Activated CD4-positive, alpha-beta T cell treated with anti-CD3 and anti-CD28 coated beads, Interleukin-2, amount 10 ng/mL, durations not matched to agents 24 days and 14 days (primary cell): ENCODE measurements around the gene TMEM37. TPM values are rescaled to one million over a fixed set of nuclear protein-coding genes. Genes with fewer than 3 reads are reported as not detected.

Experiments used
- DNase-seq: peaks from one replicate; pipeline ENCODE4 v3.0.0; 2022
- H3K27ac Mint-ChIP-seq: one replicate; pipeline ENCODE4 v1.8.0; 2022; ENCODE audit warnings: mild to moderate bottlenecking, mixed read lengths
- H3K27me3 Mint-ChIP-seq: one replicate; pipeline ENCODE4 v1.8.0; 2022; ENCODE audit warnings: mixed read lengths
- H3K36me3 Mint-ChIP-seq: one replicate; pipeline ENCODE4 v1.8.0; 2022; ENCODE audit warnings: low read depth, mild to moderate bottlenecking, mixed read lengths
- H3K4me1 Mint-ChIP-seq: one replicate; pipeline ENCODE4 v1.8.0; 2021; ENCODE audit warnings: mixed read lengths
- H3K4me3 Mint-ChIP-seq: one replicate; pipeline ENCODE4 v1.8.0; 2022; ENCODE audit warnings: mild to moderate bottlenecking, moderate library complexity, mixed read lengths
- H3K9me3 Mint-ChIP-seq: one replicate; pipeline ENCODE4 v1.8.0; 2021; ENCODE audit warnings: mixed read lengths
- intact Hi-C: fragments of 100-400 bp; cut with micrococcal nuclease; formaldehyde crosslinking; loops from one replicate; pipeline ENCODE4 v1.15.1; 2023
- total RNA-seq: library from RNA; stranded (reverse); gene quantifications from 2 replicates; pipeline ENCODE4 v1.2.3, GENCODE V29; 2022

Gene TMEM37
- total RNA-seq, 1 donor from 2014 or later: not detected

DNA sequence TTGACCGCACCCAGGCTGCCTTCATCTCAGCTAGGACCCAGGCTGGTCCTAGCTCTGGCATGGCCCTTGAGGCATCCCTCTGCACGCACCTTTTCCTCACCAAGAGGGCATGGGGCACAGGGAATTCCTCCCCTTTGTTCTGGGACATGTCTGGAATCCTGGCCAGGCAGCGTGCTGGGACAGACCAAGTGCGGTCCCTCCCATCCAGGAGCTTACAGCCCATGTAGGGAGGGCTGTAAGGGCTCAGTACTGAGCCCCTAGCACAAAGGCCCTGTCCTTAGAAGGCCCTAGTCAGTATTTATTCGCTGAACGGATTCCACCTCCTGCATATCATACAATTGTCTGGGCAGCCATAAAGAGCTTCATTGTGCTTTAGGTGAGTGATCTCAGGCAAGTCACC lies 3.0 kb downstream of the TMEM37 start:
- Mint-ChIP-seq H3K9me3 (no peaks in the 10 kb centered on the region), H3K27ac (no peak overlapping the region), H3K27me3 (peaks cover 35% of the 10 kb centered on the region), H3K36me3 (no peaks in the 10 kb centered on the region), H3K4me3 (no peak overlapping the region), H3K4me1 (peaks cover 3% of the 10 kb centered on the region)
- no peak for DNase-seq
- intact Hi-C loops: no loop called here

DNA sequence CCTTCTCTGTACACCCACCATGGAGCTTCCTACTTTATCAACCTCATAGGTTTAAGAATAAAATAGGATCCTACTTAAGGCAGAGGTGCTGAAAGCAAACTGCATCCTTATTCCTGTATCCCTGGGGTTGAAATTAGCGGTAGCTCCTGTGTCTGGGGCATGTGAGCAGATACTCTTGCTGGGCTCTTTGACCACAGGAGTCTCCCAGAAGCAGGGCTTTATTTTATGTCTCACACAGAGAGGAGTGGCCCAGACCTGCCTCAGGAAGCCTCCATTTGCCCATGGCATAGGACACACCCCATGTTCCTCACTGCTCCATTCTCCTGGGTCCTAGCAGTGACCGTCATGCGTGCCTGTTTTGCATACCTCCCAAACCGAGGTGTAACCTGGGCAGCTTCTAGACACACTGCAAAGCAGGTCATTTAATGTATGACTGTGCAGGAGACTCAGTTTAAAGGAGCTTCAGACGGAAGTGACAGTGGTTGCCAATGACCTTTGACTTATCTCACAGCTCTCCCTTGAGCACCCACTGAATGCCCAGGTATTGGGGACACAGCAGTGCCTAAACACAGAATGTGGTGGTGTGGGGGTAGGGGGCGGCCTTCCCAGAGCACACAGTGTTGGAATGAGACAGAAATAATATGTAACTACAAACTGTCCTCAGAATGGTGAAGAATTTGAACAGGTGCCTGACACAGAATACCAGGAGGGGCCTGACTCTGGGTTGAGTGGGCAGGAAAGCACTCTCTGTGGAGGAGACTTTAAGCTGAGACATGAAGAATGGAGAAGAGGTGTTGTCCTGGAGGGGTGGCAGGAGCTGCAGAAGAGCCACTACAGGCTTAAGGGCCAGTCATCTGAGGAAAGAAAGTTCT lies 3.7 kb downstream of the TMEM37 start:
- H3K27me3 Mint-ChIP-seq: peaks cover 31% of the 10 kb centered on the region
- no peak overlapping the region for H3K27ac Mint-ChIP-seq
- intact Hi-C loops: no loop called here
- H3K9me3 Mint-ChIP-seq: no peaks in the 10 kb centered on the region
- H3K4me1 Mint-ChIP-seq: peaks cover 3% of the 10 kb centered on the region
- H3K36me3 Mint-ChIP-seq: no peaks in the 10 kb centered on the region
- no peak for DNase-seq
- no peak overlapping the region for H3K4me3 Mint-ChIP-seq

DNA sequence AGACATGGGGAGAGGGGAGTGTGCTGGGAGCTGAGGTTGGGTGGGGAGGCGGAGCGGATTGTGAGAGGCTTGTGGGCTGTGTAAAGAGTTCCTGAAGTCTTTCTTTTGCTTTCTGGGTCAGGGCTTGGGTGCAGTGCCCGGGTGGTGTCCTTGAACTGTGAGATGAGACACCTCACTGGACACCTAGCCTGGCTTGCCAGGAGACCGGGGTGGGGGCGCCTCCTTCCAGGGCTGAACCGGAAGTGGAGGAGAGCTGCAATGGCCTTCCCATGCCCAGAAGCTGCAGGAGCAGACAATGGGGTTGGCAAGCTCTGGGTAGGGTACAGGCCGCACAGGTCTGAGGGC lies 4.3 kb downstream of the TMEM37 start:
- peaks cover 25% of the 10 kb centered on the region for H3K27me3 Mint-ChIP-seq

DNA sequence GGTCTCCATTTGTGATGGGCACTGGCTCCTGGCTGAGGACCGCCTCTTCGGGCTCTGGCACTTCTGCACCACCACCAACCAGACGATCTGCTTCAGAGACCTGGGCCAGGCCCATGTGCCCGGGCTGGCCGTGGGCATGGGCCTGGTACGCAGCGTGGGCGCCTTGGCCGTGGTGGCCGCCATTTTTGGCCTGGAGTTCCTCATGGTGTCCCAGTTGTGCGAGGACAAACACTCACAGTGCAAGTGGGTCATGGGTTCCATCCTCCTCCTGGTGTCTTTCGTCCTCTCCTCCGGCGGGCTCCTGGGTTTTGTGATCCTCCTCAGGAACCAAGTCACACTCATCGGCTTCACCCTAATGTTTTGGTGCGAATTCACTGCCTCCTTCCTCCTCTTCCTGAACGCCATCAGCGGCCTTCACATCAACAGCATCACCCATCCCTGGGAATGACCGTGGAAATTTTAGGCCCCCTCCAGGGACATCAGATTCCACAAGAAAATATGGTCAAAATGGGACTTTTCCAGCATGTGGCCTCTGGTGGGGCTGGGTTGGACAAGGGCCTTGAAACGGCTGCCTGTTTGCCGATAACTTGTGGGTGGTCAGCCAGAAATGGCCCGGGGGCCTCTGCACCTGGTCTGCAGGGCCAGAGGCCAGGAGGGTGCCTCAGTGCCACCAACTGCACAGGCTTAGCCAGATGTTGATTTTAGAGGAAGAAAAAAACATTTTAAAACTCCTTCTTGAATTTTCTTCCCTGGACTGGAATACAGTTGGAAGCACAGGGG lies 5.5 kb downstream of the TMEM37 start:
- H3K4me3 Mint-ChIP-seq: no peak overlapping the region
- H3K4me1 Mint-ChIP-seq: peaks cover under 1% of the 10 kb centered on the region
- H3K27ac Mint-ChIP-seq: no peak overlapping the region
- peaks cover 19% of the 10 kb centered on the region for H3K27me3 Mint-ChIP-seq
- H3K36me3 Mint-ChIP-seq: no peaks in the 10 kb centered on the region
- intact Hi-C loops: no loop called here
- no peak for DNase-seq
- no peaks in the 10 kb centered on the region for H3K9me3 Mint-ChIP-seq

More for the DNA sequence above, 4.3 kb downstream of the TMEM37 start:
- no peak for DNase-seq
- Mint-ChIP-seq H3K27ac (no peak overlapping the region), H3K4me1 (peaks cover 3% of the 10 kb centered on the region), H3K4me3 (no peak overlapping the region), H3K36me3 (no peaks in the 10 kb centered on the region), H3K9me3 (no peaks in the 10 kb centered on the region)
- intact Hi-C loops: no loop called here

DNA sequence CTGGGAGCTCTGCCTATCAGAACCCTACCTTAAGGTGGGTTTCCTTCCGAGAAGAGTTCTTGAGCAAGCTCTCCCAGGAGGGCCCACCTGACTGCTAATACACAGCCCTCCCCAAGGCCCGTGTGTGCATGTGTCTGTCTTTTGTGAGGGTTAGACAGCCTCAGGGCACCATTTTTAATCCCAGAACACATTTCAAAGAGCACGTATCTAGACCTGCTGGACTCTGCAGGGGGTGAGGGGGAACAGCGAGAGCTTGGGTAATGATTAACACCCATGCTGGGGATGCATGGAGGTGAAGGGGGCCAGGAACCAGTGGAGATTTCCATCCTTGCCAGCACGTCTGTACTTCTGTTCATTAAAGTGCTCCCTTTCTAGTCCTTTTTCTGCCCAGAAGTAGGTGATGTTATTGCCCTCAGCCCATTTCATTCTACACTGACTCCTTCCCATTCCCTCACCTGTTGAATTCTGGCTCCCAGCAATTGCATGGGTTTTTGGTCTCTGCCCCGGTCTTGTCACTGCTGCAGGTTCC lies 6.5 kb downstream of the TMEM37 start:
- no peak for DNase-seq
- Mint-ChIP-seq H3K9me3 (no peaks in the 10 kb centered on the region), H3K4me1 (no peaks in the 10 kb centered on the region), H3K27me3 (peaks cover 9% of the 10 kb centered on the region), H3K27ac (no peak overlapping the region), H3K4me3 (no peak overlapping the region), H3K36me3 (no peaks in the 10 kb centered on the region)
- intact Hi-C loops: no loop called here

DNA sequence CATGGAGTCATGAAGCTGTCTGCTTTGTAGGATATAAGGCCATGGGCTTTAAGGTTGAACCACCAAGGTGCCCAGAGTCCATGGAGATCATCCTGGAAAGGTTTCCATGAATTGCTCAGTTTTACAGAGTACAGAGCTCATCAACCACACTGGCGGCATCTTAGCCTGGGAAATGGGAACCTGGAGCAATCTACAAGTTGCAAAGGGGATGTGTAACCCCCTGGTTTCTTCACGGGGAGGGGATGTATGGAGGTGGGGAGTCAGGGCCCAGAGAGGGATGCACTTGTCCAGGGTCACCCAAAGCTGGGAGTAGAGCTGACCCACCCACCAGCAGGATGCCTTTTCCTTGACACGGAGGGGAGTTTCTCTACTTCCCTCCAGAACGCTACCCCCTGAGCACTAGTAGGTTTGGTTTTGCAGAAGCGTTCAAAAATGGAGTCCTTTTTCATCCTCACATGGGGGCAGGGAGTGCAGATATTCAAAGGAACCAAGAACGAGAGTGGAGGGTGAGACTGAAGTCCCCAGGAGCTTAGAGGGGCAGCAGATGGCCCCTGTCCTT lies 7.2 kb downstream of the TMEM37 start:
- DNase-seq: no peak
- no peak overlapping the region for H3K4me3 Mint-ChIP-seq
- no peaks in the 10 kb centered on the region for H3K4me1 Mint-ChIP-seq
- intact Hi-C loops: no loop called here
- H3K27ac Mint-ChIP-seq: no peak overlapping the region
- H3K27me3 Mint-ChIP-seq: peaks cover 6% of the 10 kb centered on the region
- H3K9me3 Mint-ChIP-seq: no peaks in the 10 kb centered on the region
- no peaks in the 10 kb centered on the region for H3K36me3 Mint-ChIP-seq

DNA sequence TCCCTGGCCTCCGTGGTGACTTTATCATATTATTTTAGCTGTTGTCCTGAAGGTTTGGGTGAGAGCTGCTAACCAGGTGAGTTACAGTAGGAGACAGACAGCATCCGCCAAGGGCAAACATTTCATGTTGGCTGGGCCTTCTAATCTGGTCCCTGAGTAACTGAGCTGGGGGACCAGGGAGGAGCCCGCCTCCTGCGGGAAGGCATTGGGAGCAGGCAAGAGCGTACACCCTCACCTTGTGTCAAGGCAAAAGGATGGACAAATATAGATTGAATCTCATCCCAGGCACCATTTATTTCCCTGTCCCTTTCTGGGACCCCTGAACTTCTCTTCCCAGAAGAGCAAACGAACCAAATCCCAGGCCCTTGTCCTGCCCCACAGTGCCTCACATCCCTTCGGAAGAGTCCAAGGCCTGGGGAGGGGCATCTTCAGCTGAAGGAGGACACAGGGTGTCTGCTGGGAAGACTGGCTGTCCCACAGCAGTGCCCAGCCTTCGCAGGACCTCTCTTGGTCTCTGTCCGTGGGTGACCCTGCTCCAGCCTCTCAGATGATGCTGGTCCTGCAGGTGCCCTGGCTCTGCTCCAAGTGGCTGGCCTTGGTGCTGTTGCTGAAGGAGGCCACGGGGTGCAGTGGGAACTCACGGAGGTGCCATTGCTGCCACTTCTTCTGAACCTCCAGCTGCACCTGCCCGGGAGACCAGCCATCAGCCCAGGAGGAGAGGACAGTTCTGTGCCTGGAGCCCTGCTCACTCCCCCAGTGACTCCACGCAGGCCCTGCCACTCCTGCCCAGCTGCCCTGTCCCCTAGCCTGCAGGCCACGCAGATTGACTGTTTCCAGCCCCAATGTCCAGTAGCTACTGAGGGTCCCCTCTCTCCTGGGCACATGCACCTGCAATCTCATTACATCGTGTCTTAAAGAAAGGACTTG lies 8.2 kb downstream of the TMEM37 start:
- no peaks in the 10 kb centered on the region for H3K36me3 Mint-ChIP-seq
- DNase-seq: no peak
- no peaks in the 10 kb centered on the region for H3K9me3 Mint-ChIP-seq
- peaks cover 4% of the 10 kb centered on the region for H3K27me3 Mint-ChIP-seq
- H3K4me1 Mint-ChIP-seq: no peaks in the 10 kb centered on the region
- no peak overlapping the region for H3K27ac Mint-ChIP-seq
- intact Hi-C loops: no loop called here
- no peak overlapping the region for H3K4me3 Mint-ChIP-seq

DNA sequence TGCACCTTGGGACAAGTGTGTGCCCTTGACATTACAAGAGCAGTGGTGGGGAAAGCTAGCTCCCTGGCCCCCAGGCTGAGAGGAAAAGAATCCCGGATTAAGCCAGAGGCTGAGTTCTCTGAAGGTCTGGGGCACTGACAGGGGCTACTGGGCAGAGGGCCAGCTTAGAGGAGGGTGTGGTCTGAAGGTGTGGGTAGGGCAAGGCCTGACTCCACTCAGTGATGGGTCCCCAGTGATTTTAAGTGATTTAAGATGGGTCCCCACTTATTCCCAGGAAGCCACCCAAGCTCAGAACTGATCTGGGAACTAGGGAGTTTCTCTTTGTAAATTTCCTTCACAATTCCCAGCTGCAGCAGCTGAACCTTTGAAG lies 8.8 kb downstream of the TMEM37 start:
- DNase-seq: no peak
- intact Hi-C loops: no loop called here
- H3K9me3 Mint-ChIP-seq: no peaks in the 10 kb centered on the region
- H3K4me1 Mint-ChIP-seq: no peaks in the 10 kb centered on the region
- no peaks in the 10 kb centered on the region for H3K36me3 Mint-ChIP-seq
- H3K4me3 Mint-ChIP-seq: no peak overlapping the region
- peaks cover 3% of the 10 kb centered on the region for H3K27me3 Mint-ChIP-seq
- no peak overlapping the region for H3K27ac Mint-ChIP-seq

DNA sequence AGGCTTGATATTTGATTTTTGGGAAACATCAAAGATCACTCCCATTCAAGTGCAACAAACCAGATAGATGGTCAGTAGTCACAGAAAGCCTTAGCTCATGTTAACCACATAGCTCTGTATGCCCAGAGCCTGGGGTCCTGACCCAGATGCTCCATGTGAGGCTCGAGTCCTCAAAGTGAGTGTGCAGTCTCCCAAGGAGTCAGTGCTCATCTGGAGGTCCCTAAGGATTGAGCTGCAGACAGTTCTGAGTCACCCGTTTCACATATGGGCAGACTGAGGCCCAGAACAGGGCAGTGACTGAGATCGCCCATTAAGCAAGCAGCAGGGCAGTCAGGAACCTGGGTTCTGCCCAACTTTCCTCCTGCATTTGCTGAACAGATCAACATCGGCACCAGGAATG lies 9.2 kb downstream of the TMEM37 start:
- Mint-ChIP-seq H3K27me3 (no peaks in the 10 kb centered on the region), H3K4me3 (no peak overlapping the region), H3K36me3 (no peaks in the 10 kb centered on the region), H3K9me3 (no peaks in the 10 kb centered on the region), H3K27ac (no peak overlapping the region), H3K4me1 (no peaks in the 10 kb centered on the region)
- no peak for DNase-seq
- intact Hi-C loops: no loop called here

DNA sequence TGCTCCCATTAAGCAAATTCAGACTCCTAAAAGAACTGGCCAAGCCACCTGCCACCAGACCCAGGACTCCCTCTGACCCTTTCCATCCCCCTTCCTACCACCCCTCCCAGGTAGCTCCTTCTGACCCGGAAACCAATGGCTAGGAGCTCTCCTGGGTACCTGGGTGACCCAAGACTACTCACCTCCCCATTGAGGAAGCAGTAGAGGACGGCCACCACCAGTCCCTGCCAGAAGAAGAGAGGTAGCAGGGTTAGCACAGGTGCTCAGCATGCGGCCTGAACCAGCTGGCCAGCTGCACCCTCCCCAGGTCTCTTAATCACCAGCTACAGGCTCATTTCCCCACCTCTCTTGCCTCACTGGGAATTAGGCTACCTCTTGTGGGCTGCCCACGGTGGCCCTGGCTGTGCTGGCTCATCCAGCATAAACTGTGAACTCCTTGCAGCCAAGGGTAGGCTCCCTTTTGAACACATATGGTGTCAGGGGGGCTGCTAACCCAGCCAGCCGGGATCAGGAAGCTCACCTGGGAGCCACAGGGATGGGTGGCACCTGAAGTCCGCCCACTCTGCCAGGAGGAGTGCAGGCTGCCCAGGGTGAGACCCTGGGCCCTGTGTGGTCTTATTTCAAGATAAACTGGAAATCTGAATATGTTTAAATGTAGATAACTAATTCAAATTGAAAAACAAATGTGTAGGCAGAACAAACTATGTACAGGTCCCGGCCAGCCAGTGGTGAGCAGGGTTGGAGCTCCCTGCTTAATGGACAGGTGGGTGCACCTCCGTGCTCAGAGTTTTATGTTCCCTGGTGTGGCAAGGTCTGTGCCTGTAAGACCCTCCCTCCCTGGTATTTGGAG lies 9.9 kb downstream of the TMEM37 start:
- Mint-ChIP-seq H3K4me3 (no peak overlapping the region), H3K27me3 (no peaks in the 10 kb centered on the region), H3K9me3 (no peaks in the 10 kb centered on the region), H3K36me3 (no peaks in the 10 kb centered on the region), H3K4me1 (peaks cover 2% of the 10 kb centered on the region), H3K27ac (no peak overlapping the region)
- DNase-seq: no peak
- intact Hi-C loops: no loop called here

DNA sequence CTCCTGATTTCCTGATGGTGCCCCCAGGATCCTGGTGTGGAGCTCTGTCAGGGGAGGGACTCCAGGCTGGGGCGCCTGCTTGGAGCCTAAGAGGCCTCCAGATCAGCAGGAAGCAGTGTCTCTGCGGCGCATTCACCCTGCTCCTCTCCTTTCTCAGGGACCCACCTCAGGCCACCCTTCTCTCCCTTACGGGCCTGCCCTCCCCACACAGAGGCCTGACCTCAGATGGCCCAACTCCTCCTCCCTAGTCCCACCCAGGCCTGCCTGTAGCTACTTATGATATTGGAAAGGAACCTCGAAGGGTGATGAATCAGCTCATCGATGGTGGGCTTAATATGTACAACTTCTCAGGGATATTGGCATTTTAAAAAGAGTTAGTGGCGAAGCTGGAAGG lies 10.6 kb downstream of the TMEM37 start:
- H3K9me3 Mint-ChIP-seq: no peaks in the 10 kb centered on the region
- intact Hi-C loops: no loop called here
- no peak for DNase-seq
- no peak overlapping the region for H3K4me3 Mint-ChIP-seq
- H3K27me3 Mint-ChIP-seq: peaks cover 2% of the 10 kb centered on the region
- H3K4me1 Mint-ChIP-seq: peaks cover 2% of the 10 kb centered on the region
- H3K27ac Mint-ChIP-seq: no peak overlapping the region
- H3K36me3 Mint-ChIP-seq: no peaks in the 10 kb centered on the region

DNA sequence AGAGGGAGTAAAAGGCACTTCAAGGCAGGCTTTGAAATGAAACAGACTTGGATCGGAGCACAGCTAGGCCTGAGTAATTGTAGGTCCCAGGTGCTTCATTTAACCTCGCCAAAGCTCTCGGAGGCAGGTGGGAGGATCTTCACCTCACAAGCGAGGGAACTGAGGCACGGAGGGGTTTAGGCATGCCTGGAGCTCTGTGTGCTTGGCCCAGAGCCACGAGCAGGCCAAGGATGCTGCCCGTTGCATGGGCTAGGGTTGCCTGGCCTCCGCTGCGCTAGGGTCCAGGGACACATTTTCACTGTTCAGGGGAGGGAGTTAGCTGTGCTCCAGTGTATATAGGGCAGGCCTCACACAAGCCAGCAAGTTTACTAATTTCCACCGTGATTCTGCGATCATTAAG lies 11.2 kb downstream of the TMEM37 start:
- Mint-ChIP-seq H3K27ac (no peak overlapping the region), H3K27me3 (peaks cover 2% of the 10 kb centered on the region), H3K4me1 (peaks cover 2% of the 10 kb centered on the region), H3K4me3 (no peak overlapping the region), H3K9me3 (no peaks in the 10 kb centered on the region), H3K36me3 (no peaks in the 10 kb centered on the region)
- intact Hi-C loops: no loop called here
- DNase-seq: no peak

DNA sequence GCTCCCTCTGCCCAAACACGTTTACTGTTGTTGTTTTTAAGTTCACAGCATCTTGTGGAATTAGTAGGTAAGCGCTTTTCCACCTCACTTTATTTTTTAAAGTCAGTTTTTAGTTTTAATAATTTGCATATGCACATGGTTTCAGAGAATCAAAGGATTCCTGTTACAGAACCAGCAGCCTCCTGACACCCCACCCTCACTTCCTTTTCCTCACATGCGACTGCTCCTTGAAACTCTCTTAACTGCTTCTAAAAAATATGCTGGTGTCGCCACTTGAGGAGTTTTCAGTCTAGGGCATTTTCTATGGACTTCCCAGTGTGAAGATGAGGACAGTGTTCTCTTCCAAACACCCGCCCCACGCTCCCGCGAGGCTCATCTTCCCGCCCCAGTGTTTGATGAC lies 14.4 kb downstream of the TMEM37 start:
- intact Hi-C loops: no loop called here
- H3K9me3 Mint-ChIP-seq: no peaks in the 10 kb centered on the region
- H3K4me3 Mint-ChIP-seq: no peak overlapping the region
- H3K4me1 Mint-ChIP-seq: peaks cover 4% of the 10 kb centered on the region
- peaks cover 4% of the 10 kb centered on the region for H3K27me3 Mint-ChIP-seq
- no peaks in the 10 kb centered on the region for H3K36me3 Mint-ChIP-seq
- DNase-seq: no peak
- no peak overlapping the region for H3K27ac Mint-ChIP-seq
